NB4 (cell line): ENCODE results near the gene ELOVL7.
A peak's percentile ranks its signal among the peaks of the same experiment; 100 is the strongest.

ENCODE experiments used
- DNase-seq: peaks from one replicate; pipeline ENCODE4 v3.0.0; 2010; ENCODE audit warnings: low read depth
- H3K4me3 ChIP-seq: one replicate; pipeline ENCODE4 v1.5.1; 2011; ENCODE audit warnings: mild to moderate bottlenecking, low read depth, low read length, moderate library complexity
- MYC ChIP-seq: IDR thresholded peaks from 2 replicates; pipeline ENCODE4 v1.6.1; 2011; ENCODE audit warnings: low read depth, low read length
- POLR2A ChIP-seq: IDR thresholded peaks from 2 replicates; pipeline ENCODE4 v1.6.1; 2011; ENCODE audit warnings: mild to moderate bottlenecking; ENCODE audit not compliant: insufficient read length; ENCODE audit errors: extremely low read depth
- TF ChIP-seq, protein P1 (sequence below): IDR thresholded peaks from one replicate; pipeline ENCODE4 v1.5.1; 2012; ENCODE audit warnings: low read depth, low read length
- TF ChIP-seq, protein P2 (sequence below): IDR thresholded peaks from 2 replicates; pipeline ENCODE4 v1.6.1; 2011; ENCODE audit warnings: low read depth, low read length

Gene ELOVL7

DNA sequence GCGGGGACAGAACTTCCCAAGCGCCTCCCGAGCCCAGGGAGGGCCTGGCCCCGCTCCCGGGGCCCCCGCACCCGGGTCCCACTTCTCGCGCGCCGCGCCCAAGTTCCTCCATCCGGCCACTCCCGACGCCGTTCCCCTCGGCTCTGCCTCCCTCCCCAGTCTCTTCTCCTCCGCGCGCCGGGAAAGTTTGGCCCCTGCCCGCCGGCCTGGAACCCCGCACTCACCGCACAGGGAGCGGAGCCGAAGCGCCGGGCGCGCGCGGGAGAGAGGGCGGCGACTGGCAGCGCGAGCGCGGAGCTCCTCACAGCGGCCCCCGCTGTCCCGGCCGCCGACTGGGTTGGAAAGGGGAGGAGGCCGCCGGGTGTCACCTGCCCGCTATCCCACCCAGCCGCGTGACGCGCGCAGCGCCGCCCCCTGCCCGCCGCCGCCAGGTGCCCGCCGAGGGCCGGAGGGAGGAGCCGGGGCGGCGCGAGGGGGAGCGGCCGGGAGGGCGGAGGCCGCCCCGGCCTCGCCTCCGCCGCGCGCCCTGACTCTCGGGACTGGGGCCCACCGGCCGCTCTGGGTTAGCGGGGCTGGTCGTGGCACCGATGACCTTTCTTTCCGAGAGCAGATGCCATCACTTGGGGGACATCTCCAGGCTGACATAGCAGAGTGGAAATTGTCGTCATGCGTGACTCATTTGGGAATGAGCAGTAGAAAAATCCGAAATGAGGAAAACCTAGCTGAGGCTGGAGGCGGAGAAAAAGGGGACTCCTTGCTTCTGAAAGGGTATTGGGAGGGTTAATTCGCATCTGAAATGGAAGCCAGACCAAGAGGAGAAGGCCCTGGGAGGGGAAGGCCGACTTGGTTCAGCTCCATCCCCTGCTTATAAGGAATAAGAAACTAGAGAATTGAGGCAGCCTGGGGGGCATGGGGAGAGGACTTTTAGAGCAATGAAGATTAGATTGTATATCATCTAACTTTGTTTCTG lies at the start of gene ELOVL7:
Gene ELOVL7, minus strand, starts transcription at position 334 of the 970 bp plus-strand sequence. CDS start 56,872 bp downstream, outside the sequence.
- TF ChIP-seq MYC (no peak), POLR2A (no peak)
- TF ChIP-seq, protein P1, sequence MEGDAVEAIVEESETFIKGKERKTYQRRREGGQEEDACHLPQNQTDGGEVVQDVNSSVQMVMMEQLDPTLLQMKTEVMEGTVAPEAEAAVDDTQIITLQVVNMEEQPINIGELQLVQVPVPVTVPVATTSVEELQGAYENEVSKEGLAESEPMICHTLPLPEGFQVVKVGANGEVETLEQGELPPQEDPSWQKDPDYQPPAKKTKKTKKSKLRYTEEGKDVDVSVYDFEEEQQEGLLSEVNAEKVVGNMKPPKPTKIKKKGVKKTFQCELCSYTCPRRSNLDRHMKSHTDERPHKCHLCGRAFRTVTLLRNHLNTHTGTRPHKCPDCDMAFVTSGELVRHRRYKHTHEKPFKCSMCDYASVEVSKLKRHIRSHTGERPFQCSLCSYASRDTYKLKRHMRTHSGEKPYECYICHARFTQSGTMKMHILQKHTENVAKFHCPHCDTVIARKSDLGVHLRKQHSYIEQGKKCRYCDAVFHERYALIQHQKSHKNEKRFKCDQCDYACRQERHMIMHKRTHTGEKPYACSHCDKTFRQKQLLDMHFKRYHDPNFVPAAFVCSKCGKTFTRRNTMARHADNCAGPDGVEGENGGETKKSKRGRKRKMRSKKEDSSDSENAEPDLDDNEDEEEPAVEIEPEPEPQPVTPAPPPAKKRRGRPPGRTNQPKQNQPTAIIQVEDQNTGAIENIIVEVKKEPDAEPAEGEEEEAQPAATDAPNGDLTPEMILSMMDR = no peak
- TF ChIP-seq, protein P2, sequence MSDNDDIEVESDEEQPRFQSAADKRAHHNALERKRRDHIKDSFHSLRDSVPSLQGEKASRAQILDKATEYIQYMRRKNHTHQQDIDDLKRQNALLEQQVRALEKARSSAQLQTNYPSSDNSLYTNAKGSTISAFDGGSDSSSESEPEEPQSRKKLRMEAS = no peak
- no peak within 1 kb of the TSS for H3K4me3 ChIP-seq
- no peak for DNase-seq

DNA sequence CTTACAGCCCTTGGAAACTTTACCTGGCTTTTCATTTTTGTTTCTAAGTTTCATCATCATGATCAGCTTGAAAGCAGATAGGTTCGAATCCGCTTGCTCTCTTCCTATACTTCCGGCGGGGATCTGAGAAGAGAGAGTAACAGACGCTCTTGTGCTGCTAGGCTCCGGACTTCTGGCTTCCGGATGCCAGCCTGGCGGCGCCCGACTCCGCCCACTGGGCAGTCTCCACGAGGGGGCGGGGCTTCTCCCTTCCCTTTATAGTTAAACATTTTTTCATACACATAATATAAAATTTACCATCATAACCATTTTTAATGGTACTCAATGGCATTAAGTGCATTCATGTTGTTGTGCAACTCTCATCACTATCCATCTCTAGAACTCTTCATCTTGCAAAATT lies 49.5 kb upstream of the ELOVL7 start:
- no peak for DNase-seq
- no peak overlapping the region for H3K4me3 ChIP-seq
- TF ChIP-seq, protein P2 = no peak
- no peak for TF ChIP-seq MYC
- TF ChIP-seq, protein P1 = no peak
- no peak for TF ChIP-seq POLR2A

DNA sequence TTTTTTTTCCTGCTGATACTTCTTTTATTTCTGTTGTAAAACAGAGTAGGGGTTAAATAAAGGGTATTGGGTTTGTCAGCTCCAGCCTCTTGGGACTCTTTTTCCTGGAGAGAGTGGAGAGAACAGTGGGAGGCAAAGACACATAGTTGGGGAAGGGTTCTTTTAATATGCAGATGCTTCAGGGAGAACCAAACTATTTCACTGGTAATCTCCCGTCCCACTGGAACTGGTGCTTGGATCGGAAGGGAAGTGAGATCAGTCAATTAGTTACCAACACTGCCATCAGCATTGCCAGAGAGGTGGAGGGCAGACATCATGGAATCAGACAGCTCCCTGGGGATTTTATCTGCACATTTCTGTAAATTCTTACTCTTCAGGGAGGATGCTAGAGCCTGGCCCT lies 47.6 kb upstream of the ELOVL7 start:
- no peak for TF ChIP-seq POLR2A
- no peak for TF ChIP-seq MYC
- TF ChIP-seq, protein P1 = no peak
- TF ChIP-seq, protein P2 = no peak
- no peak overlapping the region for H3K4me3 ChIP-seq
- peak; percentile 4 for DNase-seq

DNA sequence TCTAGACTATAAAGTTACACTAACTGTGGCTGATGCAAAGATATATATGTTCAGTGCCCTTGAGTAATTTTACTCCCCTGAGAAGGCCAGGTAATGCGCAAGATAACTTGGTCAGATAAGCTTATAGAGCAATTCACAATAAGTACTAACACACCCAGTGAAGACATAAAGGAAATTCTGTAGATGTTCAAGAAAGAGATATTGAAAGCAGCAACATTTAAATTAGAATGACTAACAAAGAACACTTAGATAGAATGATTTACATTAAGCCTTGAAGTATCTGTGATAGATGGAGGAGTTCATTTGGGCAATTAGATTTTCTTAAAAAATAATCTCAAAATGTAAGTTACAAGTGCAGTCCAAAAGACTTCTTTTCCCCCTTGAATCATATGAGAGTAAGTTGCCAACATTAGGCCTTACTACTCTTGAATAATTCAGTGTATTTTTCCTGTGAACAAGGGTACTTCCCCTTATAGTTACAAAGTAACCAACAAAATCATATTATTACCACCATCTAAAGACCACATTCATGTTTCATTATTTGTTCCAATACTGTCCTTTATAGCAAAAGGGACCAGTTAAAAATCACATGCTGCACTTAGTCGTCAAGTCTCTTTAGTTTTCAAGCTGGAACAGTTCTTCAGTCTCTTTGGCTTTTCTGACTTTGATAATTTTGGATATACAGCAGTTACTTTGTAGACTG lies 44.4 kb upstream of the ELOVL7 start:
- TF ChIP-seq, protein P2 = no peak
- TF ChIP-seq POLR2A (no peak), MYC (no peak)
- TF ChIP-seq, protein P1 = no peak

DNA sequence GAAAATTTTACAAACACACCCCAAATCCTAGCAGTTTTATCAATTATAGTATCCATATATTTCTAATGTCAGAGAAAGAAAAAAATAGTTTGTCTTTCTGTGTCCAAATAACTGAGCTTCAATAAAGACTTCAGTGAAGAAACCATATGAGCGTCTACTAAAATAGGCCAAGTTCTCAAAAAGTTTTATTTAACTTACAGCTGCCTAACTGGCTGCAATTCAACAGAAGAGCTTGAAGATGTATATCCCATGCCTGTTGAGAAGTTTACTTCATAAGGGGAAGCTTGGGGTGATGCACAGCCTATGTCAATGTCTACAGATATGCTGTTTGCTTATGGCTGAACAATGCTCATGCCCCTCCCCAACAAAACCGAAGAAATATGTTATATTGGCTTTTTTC lies 43.7 kb upstream of the ELOVL7 start:
- no peak overlapping the region for H3K4me3 ChIP-seq
- TF ChIP-seq, protein P1 = no peak
- TF ChIP-seq POLR2A = no peak
- no peak for TF ChIP-seq MYC
- TF ChIP-seq, protein P2 = no peak
- no peak for DNase-seq

More for the DNA sequence above, 44.4 kb upstream of the ELOVL7 start:
- no peak overlapping the region for H3K4me3 ChIP-seq
- DNase-seq = no peak
